CD4-positive, alpha-beta T cell treated with Interferon alpha-2 for 1 hour (primary cell): ENCODE data around the gene HLA-DMA.

Source experiments
- DNase-seq, 2 donors: peaks; one replicate each; pipeline ENCODE4 v3.0.0-alpha.2; 2020 to 2022

Gene HLA-DMA

GRCh38 chr6:32920715-32921114, 32.2 kb downstream of the HLA-DMA start:
- DNase-seq = no peak

GRCh38 chr6:32912951-32913350, 39.9 kb downstream of the HLA-DMA start:
- DNase-seq = no peak

GRCh38 chr6:32908897-32909296, 44.0 kb downstream of the HLA-DMA start:
- DNase-seq = no peak

GRCh38 chr6:32906539-32906938, 46.4 kb downstream of the HLA-DMA start:
- DNase-seq = no peak

GRCh38 chr6:32905078-32905477, 47.8 kb downstream of the HLA-DMA start:
- DNase-seq = no peak

GRCh38 chr6:32903952-32904351, 48.9 kb downstream of the HLA-DMA start:
- DNase-seq = no peak
